GM21390 (cell line): ENCODE results near the gene NEU2.
A peak's percentile ranks its signal among the peaks of the same experiment; 100 is the strongest.
"Not testable (repeated sequence)": the region's sequence is repeated elsewhere in the genome, so short reads cannot be mapped to it uniquely, and the experiment has no call there.

Experiments
- ATAC-seq: cut with Tn5 transposase; IDR thresholded peaks from one replicate; pipeline ENCODE4 v1.9.1; 2021; ENCODE audit not compliant: unreplicated experiment

Gene NEU2

GRCh38 chr2:233034091-233034882 lies 1.8 kb downstream of the NEU2 start:
- ATAC-seq = no peak

- ATAC-seq = no peak
These were observed 3.1 kb downstream of the NEU2 start for GRCh38 chr2:233035426-233036161.

GRCh38 chr2:233036162-233036838 lies 3.8 kb downstream of the NEU2 start:
- ATAC-seq = no peak

GRCh38 chr2:233037078-233037477 lies 4.6 kb downstream of the NEU2 start:
- no peak for ATAC-seq

GRCh38 chr2:233039212-233039845 lies 6.9 kb downstream of the NEU2 start:
- no peak for ATAC-seq

DNA sequence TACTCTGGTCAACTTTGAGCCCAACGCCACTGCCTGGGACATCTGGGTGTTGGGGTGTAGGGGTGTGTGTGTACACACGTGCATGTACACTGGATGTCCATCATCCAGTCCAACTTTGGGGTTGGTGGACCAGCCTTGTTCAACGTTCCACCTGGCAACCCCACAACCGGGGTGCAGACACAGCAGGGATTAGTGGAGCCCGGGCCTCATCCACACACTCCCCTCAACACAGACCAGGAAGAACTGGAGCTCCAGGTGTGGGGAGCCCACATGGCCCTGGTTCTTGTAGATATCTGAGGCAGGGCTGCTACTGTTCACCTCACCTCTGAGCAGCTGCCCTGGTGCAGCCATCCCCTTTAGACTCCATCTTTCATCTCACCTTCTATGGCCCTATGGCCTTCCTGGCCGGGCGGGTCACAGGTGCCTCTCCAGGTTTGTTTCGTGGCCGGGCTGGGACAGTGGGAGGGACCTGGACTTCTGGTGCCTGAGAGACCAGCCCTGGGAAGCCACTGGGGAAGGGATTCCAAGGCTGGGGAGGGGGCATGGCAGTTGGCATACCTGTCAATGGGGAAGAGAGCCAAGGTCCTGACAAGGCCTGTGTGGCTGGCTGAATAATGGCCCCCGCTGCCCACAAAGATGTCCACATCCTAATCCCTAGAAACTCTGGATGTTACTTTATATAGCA lies 7.5 kb downstream of the NEU2 start:
- no peak for ATAC-seq

- no peak for ATAC-seq
These were observed 8.1 kb downstream of the NEU2 start for GRCh38 chr2:233040571-233040970.

GRCh38 chr2:233041722-233042323 lies 9.4 kb downstream of the NEU2 start:
- ATAC-seq = no peak

DNA sequence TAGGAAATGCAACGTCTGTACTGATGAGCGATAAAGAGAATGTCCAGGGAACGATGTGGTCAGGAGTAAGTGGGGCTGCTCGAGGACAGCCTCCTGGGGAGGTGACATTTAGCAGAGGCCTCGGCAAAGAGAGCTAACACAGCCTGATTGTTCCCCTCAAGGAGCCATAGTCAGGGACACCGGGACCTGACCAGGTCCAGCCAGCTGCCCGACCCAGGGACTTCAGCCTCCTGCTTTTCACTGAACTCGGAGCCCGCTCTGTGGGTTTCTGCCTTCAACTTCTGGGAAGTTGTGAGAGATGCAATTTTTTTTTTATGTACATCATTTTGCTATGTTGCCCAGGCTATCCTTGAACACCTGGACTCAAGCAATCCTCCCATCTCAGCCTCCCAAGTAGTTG lies 10.1 kb downstream of the NEU2 start:
- ATAC-seq = no peak

- ATAC-seq = no peak
These were observed 12.6 kb downstream of the NEU2 start for GRCh38 chr2:233044974-233045605.

DNA sequence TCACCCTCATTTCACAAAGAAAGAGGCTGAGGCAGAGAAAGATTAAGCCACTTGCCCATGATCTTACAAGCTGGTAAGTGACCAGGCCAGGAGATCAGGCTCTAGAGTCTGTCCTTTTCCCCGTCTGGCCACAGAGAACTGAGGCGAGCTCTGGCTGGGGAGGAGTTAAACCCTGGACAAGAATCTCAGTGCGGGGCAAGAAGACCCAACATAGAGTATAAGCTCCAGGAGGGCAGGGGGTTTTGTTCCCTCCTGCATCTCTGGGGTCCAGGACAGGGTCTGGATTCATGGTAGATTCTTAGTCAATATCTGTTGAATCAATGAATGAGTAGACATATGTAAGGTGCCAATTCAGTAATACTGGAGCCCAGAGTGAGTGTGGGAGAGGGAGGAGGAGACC lies 14.7 kb downstream of the NEU2 start:
- no peak for ATAC-seq

DNA sequence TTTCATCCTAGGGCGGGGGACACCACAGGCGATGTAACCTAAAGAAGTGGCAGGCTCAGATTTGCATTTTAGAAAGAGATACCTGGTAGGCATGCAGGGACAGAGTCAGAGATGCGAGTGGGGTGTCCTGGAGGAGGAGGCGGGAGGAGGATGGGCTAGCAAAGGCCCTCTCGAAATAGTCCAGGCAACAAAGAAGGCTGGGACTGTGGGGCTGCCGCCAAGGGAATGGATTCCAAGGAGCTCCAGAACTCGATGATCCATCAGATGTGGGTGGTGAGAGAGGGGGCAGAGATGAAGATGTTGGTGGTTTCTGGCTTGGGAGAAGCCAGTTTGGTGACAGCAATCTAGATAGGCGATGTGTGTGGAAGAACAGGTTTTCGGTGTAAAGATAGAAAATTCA lies 15.2 kb downstream of the NEU2 start:
- no peak for ATAC-seq

DNA sequence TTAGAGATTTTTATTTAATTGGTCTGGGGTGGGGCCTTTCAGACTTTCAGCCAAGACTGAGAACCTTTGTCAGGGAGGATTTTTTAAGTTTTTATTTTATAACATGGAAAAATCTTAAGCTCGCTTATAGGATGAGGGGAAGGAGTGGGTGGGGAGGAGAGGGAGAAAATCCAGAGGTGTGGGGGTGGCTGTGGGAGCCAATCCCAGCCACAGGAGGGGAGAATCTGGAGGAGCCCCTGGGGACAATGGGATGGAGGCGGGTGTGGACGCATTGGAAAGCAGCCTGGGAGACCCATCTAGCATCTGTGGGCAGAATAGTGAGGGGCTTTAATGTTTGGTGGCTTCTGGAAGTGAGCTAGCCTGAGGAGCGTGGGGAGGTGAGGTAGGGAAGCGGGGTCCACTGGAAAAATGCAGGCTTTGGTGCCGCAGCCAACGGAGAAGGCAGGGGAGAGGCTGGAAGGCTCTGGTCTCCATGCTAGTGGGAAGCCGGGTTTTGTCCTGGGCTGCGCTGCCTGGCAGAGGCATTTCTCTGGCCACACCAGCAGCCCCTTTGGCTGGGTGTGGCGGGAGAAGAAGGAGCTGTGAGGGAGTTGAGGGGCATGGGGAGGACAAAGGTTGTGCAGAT lies 16.2 kb downstream of the NEU2 start:
- no peak for ATAC-seq

- ATAC-seq = no peak
These were observed 16.8 kb downstream of the NEU2 start for GRCh38 chr2:233049194-233049761.

DNA sequence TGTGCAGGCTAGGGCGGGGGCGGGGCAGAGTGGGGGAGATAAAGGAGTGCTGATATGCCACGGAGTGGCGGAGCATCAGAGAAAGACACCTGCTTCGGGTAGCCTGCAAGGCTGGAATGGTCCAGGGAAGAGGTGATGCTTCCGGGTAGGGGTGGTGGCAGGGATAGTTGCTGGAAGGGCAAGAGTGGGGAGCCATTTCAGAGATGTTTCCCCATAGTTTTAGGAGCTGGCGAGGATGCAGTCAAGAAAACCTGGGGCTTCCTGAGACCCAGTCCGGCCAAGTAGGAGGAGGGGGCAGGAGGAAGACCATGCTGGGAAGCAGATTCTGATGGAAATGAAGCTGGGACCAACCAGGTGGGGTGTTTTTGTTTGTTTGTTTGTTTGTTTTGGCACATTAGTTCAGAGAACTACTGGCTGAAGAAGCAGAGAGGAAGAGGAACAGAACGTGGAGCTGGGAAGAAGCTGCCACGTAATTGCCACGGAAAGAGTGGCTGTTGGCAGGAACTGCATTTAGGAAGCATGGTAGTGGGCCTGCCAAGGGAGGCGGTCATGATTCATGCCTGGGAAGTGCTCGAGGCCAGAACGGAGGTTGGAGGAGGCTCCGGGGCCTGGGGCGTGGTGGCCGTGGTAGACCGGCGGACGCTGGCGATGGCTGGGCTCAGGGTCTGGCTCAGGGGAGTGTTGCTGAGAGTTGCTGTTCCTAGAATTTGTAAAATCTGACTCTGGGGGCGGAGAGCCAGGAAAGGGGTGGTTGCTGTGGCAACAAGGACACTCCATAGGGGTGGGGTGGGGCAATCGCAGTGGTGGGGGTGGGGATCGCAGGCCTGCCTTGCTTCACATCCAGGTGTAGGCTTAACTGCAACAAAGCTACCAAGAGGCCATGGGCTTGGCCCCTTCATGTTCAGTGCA lies 19.0 kb downstream of the NEU2 start:
- ATAC-seq = no peak

GRCh38 chr2:233052517-233052916 lies 20.0 kb downstream of the NEU2 start:
- not testable (repeated sequence) for ATAC-seq

- ATAC-seq = peak; percentile 64
These were observed 21.7 kb downstream of the NEU2 start for GRCh38 chr2:233053928-233054784.
